NCI-H2196 (cell line): Measurements from ENCODE around the gene NHEJ1.

ENCODE experiments used
- DNase-seq: peaks from one replicate; lab custom pipeline; 2025; ENCODE audit not compliant: unreplicated experiment; lab: John Stamatoyannopoulos, UW

NHEJ1 gene

DNA sequence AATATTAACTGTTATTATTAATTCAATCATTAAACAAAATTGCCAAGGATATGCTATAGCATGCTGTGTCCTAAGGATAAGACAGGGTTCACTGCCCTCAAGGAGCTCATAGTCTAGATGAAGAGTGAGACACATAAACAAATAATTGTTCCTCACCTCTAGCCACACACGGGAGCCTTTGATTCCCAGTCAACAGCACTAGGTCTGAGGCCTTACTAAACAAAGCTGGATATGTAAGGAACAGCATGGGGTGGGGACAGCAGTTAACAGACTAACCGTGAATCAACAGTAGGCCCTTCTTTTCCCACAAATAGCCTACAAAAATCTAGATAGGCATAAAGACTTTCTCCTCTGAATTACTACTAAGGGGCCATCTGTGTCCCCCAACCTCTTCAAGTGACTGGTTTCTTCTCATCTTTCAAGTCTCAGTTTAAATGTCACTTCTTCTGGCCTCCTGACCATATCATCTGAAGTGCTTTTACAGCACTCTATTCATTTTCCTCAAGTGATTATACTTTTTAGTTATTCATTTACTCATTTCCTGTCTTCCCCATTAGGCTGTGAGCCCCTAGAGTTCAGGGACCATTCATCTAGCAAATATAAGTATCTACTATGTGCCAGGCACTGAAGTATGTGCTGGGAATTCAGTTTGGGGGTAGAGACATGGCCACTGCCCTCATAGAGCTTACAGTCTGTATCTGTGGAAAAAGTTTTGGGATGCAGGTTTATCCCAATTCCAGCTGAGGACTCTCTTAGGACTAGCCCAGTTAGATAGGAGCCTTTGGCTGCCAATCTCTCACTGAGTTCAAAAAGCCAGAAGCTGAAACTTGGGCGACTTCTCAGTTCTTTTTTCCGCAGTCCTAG, 69.9 kb downstream of the NHEJ1 start:
- no peak for DNase-seq

GRCh38 chr2:219089330-219089729, 71.3 kb downstream of the NHEJ1 start:
- no peak for DNase-seq

GRCh38 chr2:219087848-219088247, 72.8 kb downstream of the NHEJ1 start:
- no peak for DNase-seq

GRCh38 chr2:219087361-219087760, 73.3 kb downstream of the NHEJ1 start:
- no peak for DNase-seq

- DNase-seq = no peak
Observed at GRCh38 chr2:219086196-219086595, 74.4 kb downstream of the NHEJ1 start.

GRCh38 chr2:219084791-219085190, 75.8 kb downstream of the NHEJ1 start:
- no peak for DNase-seq

DNA sequence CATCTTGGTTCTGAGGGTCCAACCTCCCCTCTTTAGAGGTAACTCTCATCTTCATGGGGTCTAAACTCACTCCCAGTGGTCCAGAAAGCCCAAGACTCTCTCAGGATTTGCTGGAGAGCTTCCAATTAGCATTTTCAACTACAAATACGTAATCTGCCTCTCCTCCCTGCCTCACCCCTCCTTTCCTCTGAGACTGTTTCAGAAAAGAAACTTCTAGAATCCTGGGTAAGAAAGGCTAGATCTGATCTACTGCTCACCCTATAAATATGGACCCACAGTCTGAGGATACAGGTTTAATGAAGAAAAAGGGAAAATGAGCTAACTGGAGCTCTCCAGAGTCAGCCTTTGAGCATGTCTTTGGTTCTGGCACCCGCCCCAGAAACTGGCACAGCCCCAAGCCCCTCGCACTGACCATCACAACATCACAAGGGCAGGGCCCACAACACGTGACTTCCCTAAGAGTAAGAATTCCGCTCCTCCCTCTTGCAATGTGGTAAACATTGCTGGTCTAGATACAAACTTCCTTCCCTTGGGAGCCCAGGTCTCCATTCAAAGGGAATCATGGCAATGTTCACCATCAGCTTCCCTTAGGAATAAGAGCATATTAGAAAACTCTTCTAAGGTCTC, 78.2 kb downstream of the NHEJ1 start:
- no peak for DNase-seq

DNA sequence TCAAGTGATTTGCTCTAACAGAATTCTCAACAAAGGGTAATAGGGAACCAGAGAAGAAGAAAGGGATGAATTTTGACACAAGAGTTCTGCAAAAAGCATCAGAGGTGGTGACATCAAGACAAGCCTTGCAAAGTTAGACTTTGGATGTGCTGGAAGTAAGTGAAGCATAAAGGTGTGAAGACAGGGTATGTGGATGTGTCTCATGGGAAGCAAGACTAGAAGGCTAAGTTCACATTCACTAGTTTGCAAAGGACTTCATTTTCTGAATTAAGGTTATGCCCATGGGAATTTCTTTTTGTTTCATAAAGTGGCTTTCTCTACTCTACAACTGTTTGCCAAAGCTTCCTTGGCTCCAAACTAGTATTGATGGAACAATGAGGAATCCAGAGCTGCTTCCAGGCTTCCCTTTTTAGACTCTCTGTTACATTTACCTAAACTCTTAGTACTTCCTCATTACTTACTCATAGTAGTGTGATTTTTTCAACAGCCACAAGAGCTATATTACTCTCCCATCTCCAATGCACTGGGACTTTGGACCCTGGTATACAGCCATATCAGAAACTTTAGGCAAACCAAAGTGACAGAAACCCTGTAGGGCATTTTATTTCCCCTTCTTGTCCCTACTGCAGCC, 78.8 kb downstream of the NHEJ1 start:
- no peak for DNase-seq

DNA sequence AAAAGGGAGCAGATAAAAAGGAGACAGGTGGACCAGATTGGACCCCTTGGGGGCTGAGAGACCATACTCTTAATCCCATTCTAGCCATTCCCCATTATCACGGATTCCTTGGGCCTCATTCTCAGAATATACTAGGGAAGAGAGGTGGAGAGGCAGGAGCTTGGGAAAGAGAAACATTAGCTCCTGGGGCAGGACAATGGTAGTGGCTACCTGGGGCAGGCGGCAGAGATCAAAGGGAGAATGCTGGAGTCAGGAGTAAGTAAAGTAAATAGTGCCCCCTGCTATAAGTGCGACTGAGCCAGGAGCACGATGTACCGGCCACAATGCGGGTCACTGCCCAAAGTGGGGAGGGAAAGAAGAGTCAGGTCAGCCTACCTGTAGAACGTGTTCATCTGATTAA, 79.5 kb downstream of the NHEJ1 start:
- DNase-seq = no peak

DNA sequence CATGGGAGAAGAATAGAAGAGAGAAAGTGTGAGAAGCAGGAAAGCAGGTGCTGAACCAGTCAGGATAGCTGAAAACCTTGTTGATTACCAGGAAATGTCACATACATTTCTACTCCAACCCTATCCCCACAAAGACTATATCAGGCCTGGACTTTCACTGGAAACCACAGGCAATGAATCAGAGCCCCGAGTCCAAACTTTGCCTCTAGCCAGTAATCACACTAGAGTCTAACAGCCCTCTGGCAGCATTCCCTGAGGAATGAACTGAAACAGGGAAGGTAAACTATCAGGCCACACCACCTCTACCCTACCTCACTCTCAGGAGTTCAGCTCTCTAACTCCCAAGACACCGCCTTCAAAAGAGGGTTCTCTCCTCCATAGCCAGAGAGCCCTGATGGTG, 81.2 kb downstream of the NHEJ1 start:
- no peak for DNase-seq

DNA sequence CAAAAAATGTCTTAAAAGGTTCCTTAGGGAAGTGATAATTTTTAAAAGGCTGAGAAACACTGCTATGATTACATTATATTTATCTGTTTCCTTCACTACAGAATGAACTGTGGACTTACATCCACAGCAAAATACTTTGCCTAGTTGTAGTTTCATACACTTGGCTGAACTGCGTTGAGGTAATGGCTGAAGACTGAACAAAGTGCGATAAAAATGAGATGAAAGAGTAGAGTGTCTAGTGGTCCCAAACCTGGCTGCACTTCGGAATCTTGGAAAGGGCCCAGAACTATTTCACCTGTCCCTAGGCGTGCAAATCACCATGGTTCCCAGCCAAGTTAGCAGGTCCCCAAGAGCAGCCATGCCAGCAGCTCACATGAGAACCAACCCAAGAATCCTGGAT, 81.7 kb downstream of the NHEJ1 start:
- DNase-seq = no peak

GRCh38 chr2:219078126-219078525, 82.5 kb downstream of the NHEJ1 start:
- no peak for DNase-seq

DNA sequence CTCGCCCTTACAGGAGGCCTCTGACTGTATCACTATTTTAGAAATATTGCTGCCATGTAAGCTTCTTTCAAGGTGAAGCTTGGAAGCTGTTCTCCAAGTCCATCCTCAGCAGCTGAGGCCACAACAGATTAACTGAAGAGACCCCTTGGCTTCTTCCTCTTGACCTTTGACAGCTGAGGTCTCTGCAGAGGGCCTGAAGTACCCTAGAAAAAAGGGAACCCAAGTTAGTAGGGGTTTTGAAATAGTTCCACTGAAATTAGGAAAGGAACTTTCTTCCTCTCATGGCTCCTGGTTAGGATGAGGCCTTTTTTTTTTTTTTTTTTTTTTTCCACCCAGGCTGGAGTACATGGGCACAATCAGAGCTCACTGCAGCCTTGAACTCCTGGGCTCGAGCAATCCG, 84.4 kb downstream of the NHEJ1 start:
- DNase-seq = no peak

DNA sequence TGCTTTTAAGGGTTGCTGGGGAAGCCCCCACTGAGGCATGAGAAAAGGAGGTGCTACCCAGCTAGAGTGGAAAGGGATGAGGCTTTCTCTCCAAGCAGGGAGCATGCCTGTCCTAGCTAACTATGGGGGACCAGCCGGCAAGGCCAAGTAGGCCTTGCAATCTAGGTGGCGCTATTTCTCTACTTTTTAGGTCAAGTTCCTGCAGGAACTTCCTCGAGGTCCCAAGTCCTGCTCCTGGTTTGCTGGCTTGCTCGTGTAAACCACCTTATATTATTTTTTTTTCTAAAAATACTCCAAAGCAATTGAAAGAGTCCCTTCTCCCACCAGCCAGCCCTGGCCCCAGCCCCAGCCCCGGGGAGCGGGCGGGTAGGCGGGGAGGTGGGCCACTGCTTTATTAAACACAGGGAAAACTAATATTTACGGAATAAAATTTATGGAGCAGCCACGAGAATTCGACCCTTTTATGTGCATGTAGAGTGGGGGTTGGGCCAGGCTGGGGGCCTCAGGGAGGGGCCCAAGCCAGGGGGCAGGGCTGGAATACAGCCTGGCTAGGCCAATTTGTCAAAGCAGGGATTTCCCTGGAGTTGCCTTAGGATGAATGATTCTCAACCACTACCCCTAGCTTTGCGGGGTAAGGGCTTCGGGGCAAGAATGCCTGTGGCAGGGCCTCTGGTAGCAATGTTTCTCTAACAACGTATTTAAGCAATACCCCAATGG, 87.0 kb downstream of the NHEJ1 start:
- DNase-seq = peak; percentile 68

GRCh38 chr2:219072741-219073250, 87.8 kb downstream of the NHEJ1 start:
- no peak for DNase-seq

GRCh38 chr2:219071131-219071816, 89.3 kb downstream of the NHEJ1 start:
- DNase-seq = no peak

- DNase-seq = no peak
Observed at GRCh38 chr2:219065484-219065883, 95.1 kb downstream of the NHEJ1 start.

GRCh38 chr2:219062081-219062480, 98.5 kb downstream of the NHEJ1 start:
- no peak for DNase-seq

DNA sequence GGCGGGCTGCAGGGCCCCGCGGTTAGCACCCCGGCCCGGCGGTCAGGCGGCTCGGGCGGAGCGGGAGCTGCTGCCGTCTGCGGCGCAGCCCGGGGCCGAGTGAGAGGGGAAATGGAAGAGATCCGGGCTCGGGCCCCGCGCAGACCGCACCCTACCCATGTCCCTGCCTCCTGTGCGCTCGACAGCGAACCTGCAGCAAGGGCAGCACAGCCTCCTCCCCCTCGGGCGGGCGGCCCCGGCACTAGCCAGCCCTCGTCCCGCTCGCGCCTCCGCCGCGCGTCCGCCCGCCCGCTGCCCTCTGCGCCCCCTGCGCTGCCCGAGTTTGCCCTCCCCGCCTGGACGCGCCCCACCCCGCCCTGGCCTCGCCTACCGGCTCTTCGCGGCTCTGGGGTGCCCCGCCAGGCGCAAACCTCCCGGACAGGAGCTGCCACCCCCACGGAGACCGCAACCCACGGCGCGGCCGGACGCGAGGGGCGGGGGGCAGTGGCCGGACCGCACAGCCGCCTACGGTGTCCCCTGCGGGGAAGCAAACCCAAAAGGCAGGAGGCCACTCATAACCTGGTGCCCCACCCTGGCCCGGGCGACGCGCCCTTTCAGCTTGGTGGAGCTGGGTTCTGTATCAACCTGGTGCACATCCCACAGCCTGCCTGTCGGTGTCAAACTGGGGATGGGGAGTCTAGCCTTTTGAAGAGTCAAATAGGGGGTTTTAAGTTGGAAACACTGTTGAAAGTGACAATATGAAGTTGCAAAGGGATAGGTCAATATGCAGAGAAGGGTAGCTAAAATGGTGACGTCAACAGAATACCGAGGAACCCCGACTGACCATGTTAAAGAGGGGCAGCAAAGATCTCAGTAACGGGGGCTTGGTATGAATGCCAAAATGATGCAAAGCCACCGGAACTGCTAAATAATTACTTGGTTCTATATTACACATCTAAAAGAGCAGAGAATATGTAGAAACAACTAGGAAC, 99.5 kb downstream of the NHEJ1 start, which contains the start of gene IHH:
Gene IHH (minus strand): TSS at position 101 of the 971 bp plus-strand sequence. CDS start 454 bp downstream, outside the sequence.
- DNase-seq = no peak
